ENCODE measurements around the gene GPR68. TPM values are rescaled to one million over a fixed set of nuclear protein-coding genes. Genes with fewer than 3 reads are reported as not detected.
"Not testable (repeated sequence)": the region's sequence is repeated elsewhere in the genome, so short reads cannot be mapped to it uniquely, and the experiment has no call there.

GPR68 gene
- total RNA-seq, 2 donors from 2014 or later: 1.8 to 2.0 TPM

- no peaks in the 10 kb centered on the region for H3K9me3 ChIP-seq
- ATAC-seq (ENCODE audit: insufficient number of reproducible peaks, low FRiP score, low read depth) (no peak), DNase-seq (ENCODE audit: low spot score) (no peak)
- peaks cover 30% of the 10 kb centered on the region for H3K36me3 ChIP-seq
- H3K27me3 ChIP-seq (replicated peaks; ENCODE audit: insufficient read depth): no peaks in the 10 kb centered on the region
- no peak overlapping the region for H3K4me3 ChIP-seq
- no peak for TF ChIP-seq CTCF (IDR thresholded peaks at IDR 0.05)
- no peak overlapping the region for H3K27ac ChIP-seq
- no peaks in the 10 kb centered on the region for H3K4me1 ChIP-seq (ENCODE audit: control insufficient read depth in 1 of 2, low read depth in 2 of 2)
Measured at GRCh38 chr14:91184559-91184958, 59.9 kb downstream of the GPR68 start.

- not testable (repeated sequence) for H3K4me1 ChIP-seq (ENCODE audit: control insufficient read depth in 1 of 2, low read depth in 2 of 2); DNase-seq (ENCODE audit: low spot score); H3K27me3 ChIP-seq (replicated peaks; ENCODE audit: insufficient read depth); ATAC-seq (ENCODE audit: insufficient number of reproducible peaks, low FRiP score, low read depth); H3K9me3 ChIP-seq; H3K27ac ChIP-seq; H3K4me3 ChIP-seq
- H3K36me3 ChIP-seq: peaks cover 21% of the 10 kb centered on the region
Measured at GRCh38 chr14:91182753-91183152, 61.8 kb downstream of the GPR68 start.

Other genes with a start within 250 kb of the GPR68 start
- 1 to 10 TPM; 1.4 to 4.6 TPM for gene RPS6KA5, start 184.1 kb downstream of the GPR68 start, total RNA-seq
- 10 to 100 TPM; 24.4 to 36.7 TPM for gene DGLUCY, start 130.6 kb downstream of the GPR68 start, total RNA-seq
- 10 to 100 TPM in 1 of 2 donors, 1 to 10 TPM in 1; 3.7 to 11.5 TPM for gene CCDC88C, start 173.1 kb upstream of the GPR68 start, total RNA-seq

All from thoracic aorta (tissue), 2 donors.